Measurements from ENCODE around the gene GIT1. TPM values are rescaled to one million over a fixed set of nuclear protein-coding genes. Genes with fewer than 3 reads are reported as not detected.

GIT1 gene
- total and polyA plus RNA-seq, 2 of the 13 experiments (the other 11 are each of a cell fraction or from before 2014, with no cell fraction given), result 14.2 to 30.8 TPM

DNA sequence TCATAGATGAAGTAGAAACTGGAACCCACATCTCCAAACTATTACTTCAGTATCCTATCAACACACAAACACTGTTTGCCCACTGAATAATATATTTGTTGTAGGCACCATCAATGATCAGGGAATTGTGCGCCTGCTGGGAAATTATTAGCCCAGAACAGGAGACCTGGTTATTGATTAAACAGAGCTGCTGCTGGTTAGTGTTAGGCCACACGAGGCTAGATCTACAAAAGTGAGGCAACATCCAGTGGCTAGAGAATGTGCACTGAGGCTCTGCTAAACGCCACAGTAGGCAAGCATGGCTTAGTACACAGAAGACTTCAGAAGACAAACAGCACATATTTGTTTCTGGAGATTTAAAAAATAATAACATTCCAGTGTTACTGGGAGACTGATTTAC lies 33.6 kb downstream of the GIT1 start (continued):
- TF ChIP-seq, protein P1, sequence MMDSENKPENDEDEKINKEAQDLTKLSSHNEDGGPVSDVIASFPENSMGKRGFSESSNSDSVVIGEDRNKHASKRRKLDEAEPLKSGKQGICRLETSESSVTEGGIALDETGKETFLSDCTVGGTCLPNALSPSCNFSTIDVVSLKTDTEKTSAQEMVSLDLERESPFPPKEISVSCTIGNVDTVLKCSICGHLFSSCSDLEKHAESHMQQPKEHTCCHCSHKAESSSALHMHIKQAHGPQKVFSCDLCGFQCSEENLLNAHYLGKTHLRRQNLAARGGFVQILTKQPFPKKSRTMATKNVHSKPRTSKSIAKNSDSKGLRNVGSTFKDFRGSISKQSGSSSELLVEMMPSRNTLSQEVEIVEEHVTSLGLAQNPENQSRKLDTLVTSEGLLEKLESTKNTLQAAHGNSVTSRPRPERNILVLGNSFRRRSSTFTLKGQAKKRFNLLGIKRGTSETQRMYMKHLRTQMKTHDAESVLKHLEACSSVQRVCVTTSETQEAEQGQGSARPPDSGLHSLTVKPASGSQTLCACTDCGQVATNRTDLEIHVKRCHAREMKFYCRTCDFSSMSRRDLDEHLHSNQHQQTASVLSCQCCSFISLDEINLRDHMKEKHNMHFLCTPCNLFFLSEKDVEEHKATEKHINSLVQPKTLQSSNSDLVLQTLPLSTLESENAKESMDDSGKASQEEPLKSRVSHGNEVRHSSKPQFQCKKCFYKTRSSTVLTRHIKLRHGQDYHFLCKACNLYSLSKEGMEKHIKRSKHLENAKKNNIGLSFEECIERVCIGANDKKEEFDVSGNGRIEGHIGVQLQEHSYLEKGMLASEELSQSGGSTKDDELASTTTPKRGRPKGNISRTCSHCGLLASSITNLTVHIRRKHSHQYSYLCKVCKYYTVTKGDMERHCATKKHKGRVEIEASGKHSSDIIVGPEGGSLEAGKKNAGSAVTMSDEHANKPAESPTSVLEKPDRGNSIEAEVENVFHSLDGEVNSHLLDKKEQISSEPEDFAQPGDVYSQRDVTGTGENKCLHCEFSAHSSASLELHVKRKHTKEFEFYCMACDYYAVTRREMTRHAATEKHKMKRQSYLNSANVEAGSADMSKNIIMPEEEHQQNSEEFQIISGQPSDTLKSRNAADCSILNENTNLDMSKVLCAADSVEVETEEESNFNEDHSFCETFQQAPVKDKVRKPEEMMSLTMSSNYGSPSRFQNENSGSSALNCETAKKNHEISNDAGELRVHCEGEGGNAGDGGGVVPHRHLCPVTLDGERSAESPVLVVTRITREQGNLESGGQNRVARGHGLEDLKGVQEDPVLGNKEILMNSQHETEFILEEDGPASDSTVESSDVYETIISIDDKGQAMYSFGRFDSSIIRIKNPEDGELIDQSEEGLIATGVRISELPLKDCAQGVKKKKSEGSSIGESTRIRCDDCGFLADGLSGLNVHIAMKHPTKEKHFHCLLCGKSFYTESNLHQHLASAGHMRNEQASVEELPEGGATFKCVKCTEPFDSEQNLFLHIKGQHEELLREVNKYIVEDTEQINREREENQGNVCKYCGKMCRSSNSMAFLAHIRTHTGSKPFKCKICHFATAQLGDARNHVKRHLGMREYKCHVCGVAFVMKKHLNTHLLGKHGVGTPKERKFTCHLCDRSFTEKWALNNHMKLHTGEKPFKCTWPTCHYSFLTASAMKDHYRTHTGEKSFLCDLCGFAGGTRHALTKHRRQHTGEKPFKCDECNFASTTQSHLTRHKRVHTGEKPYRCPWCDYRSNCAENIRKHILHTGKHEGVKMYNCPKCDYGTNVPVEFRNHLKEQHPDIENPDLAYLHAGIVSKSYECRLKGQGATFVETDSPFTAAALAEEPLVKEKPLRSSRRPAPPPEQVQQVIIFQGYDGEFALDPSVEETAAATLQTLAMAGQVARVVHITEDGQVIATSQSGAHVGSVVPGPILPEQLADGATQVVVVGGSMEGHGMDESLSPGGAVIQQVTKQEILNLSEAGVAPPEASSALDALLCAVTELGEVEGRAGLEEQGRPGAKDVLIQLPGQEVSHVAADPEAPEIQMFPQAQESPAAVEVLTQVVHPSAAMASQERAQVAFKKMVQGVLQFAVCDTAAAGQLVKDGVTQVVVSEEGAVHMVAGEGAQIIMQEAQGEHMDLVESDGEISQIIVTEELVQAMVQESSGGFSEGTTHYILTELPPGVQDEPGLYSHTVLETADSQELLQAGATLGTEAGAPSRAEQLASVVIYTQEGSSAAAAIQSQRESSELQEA (CRISPR knock-in tag; IDR thresholded peaks at IDR 0.05; ENCODE audit: not compliant biosample characterization), result no peak
- TF ChIP-seq KDM2A (CRISPR knock-in tag; IDR thresholded peaks at IDR 0.05; ENCODE audit: borderline replicate concordance, low read depth), result no peak
- no peak for TF ChIP-seq CHD4 (IDR thresholded peaks at IDR 0.05; ENCODE audit: borderline replicate concordance, low read length)
- TF ChIP-seq ZNF367 (CRISPR knock-in tag; IDR thresholded peaks at IDR 0.05; ENCODE audit: borderline replicate concordance), result no peak
- TF ChIP-seq, protein P2, sequence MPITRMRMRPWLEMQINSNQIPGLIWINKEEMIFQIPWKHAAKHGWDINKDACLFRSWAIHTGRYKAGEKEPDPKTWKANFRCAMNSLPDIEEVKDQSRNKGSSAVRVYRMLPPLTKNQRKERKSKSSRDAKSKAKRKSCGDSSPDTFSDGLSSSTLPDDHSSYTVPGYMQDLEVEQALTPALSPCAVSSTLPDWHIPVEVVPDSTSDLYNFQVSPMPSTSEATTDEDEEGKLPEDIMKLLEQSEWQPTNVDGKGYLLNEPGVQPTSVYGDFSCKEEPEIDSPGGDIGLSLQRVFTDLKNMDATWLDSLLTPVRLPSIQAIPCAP (CRISPR knock-in tag; IDR thresholded peaks at IDR 0.05; ENCODE audit: low read depth), result no peak
- TF ChIP-seq NR3C1 (CRISPR knock-in tag; IDR thresholded peaks at IDR 0.05), result no peak
- TF ChIP-seq, protein P3, sequence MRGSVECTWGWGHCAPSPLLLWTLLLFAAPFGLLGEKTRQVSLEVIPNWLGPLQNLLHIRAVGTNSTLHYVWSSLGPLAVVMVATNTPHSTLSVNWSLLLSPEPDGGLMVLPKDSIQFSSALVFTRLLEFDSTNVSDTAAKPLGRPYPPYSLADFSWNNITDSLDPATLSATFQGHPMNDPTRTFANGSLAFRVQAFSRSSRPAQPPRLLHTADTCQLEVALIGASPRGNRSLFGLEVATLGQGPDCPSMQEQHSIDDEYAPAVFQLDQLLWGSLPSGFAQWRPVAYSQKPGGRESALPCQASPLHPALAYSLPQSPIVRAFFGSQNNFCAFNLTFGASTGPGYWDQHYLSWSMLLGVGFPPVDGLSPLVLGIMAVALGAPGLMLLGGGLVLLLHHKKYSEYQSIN (CRISPR knock-in tag; IDR thresholded peaks at IDR 0.05; ENCODE audit: borderline replicate concordance), result no peak
- TF ChIP-seq PCBP1 (IDR thresholded peaks at IDR 0.05; ENCODE audit: borderline replicate concordance, low read depth, low read length), result no peak
- no peak for TF ChIP-seq HES4 (CRISPR knock-in tag; IDR thresholded peaks at IDR 0.05; ENCODE audit: borderline replicate concordance)
- no peak for TF ChIP-seq ZNF713 (CRISPR knock-in tag; IDR thresholded peaks at IDR 0.05)
- TF ChIP-seq, protein P4, sequence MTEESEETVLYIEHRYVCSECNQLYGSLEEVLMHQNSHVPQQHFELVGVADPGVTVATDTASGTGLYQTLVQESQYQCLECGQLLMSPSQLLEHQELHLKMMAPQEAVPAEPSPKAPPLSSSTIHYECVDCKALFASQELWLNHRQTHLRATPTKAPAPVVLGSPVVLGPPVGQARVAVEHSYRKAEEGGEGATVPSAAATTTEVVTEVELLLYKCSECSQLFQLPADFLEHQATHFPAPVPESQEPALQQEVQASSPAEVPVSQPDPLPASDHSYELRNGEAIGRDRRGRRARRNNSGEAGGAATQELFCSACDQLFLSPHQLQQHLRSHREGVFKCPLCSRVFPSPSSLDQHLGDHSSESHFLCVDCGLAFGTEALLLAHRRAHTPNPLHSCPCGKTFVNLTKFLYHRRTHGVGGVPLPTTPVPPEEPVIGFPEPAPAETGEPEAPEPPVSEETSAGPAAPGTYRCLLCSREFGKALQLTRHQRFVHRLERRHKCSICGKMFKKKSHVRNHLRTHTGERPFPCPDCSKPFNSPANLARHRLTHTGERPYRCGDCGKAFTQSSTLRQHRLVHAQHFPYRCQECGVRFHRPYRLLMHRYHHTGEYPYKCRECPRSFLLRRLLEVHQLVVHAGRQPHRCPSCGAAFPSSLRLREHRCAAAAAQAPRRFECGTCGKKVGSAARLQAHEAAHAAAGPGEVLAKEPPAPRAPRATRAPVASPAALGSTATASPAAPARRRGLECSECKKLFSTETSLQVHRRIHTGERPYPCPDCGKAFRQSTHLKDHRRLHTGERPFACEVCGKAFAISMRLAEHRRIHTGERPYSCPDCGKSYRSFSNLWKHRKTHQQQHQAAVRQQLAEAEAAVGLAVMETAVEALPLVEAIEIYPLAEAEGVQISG (CRISPR knock-in tag; IDR thresholded peaks at IDR 0.05), result no peak
